ENCODE results near the gene WDR20.
"Not testable (repeated sequence)": the region's sequence is repeated elsewhere in the genome, so short reads cannot be mapped to it uniquely, and the experiment has no call there.

DNA sequence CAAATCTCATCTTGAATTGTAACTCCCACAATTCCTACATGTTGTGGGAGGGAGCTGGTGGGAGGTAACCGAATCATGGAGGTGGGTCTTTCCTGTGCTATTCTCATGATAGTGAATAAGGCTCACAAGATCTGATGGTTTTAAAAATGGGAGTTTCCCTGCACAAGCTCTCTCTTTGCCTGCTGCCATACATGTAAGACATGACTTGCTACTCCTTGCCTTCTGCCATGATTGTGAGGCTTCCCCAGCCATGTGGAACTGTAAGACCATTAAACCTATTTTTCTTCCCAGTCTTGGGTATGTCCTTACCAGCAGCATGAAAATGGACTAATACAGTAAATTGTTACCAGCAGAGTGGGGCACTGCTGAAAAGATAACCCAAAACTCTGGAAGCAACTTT lies 30.4 kb upstream of the WDR20 start:
- TF ChIP-seq, protein P1, sequence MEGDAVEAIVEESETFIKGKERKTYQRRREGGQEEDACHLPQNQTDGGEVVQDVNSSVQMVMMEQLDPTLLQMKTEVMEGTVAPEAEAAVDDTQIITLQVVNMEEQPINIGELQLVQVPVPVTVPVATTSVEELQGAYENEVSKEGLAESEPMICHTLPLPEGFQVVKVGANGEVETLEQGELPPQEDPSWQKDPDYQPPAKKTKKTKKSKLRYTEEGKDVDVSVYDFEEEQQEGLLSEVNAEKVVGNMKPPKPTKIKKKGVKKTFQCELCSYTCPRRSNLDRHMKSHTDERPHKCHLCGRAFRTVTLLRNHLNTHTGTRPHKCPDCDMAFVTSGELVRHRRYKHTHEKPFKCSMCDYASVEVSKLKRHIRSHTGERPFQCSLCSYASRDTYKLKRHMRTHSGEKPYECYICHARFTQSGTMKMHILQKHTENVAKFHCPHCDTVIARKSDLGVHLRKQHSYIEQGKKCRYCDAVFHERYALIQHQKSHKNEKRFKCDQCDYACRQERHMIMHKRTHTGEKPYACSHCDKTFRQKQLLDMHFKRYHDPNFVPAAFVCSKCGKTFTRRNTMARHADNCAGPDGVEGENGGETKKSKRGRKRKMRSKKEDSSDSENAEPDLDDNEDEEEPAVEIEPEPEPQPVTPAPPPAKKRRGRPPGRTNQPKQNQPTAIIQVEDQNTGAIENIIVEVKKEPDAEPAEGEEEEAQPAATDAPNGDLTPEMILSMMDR (IDR thresholded peaks at IDR 0.05; ENCODE audit: borderline replicate concordance, extremely low read depth, low read length, poor library complexity, severe bottlenecking): not testable (repeated sequence)
- not testable (repeated sequence) for TF ChIP-seq EZH2 (IDR thresholded peaks at IDR 0.05; ENCODE audit: borderline replicate concordance, low read depth, low read length, severe bottlenecking)
